Measurements from ENCODE around the gene SLC35B2. TPM values are rescaled to one million over a fixed set of nuclear protein-coding genes. Genes with fewer than 3 reads are reported as not detected.

SLC35B2 gene
- total RNA-seq, 1 donor from 2014 or later = 26.1 TPM

DNA sequence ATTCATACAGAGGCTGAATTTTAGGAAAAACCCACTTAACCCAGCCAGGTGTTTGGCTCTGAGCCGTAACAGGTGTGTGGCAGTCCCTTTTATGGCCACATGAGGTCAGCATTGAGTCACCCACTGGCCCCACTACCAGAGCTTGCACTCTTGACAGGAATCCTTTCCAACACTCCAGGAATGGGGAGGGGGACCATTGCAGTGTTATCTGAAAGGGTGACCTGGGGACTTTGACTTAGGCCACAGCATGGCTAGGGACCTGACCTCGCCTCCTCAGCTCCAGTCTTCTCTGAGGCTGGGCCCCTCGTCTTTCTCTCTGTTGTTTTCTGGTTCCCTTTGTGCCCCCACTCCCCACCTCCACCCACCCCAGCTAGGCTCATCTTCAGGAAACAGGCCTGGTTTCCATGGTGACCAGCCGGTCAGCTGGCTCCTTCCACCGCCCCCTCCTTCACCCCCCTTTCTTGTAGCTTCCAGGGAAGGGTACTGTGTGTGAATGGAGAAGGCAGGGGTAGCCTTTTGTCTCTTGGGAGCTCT is 10.8 kb upstream of the SLC35B2 start:
- Histone ChIP-seq H3K27me3 (ENCODE audit: control insufficient read depth in 3 of 3, insufficient read depth in 3 of 3, low read length in 3 of 3) (peaks cover 28 to 38% (median 35%) of the 10 kb centered on the region in 3 donors), H3K9me3 (ENCODE audit: control insufficient read depth in 3 of 3, low read length in 3 of 3) (no peaks in the 10 kb centered on the region), H3K4me3 (ENCODE audit: low read length in 3 of 3) (no peak overlapping the region), H3K9ac (ENCODE audit: low read depth in 1 of 3, low read length in 3 of 3) (no peak overlapping the region), H3K36me3 (ENCODE audit: control insufficient read depth in 3 of 3, insufficient read depth in 3 of 3, low read length in 3 of 3) (no peaks in the 10 kb centered on the region), H3K27ac (ENCODE audit: low read depth, low read length) (no peak overlapping the region), H3K4me1 (ENCODE audit: control insufficient read depth in 3 of 3, insufficient read depth in 3 of 3, low read length in 3 of 3) (peaks cover 20 to 21% (median 20%) of the 10 kb centered on the region in 3 donors)

DNA sequence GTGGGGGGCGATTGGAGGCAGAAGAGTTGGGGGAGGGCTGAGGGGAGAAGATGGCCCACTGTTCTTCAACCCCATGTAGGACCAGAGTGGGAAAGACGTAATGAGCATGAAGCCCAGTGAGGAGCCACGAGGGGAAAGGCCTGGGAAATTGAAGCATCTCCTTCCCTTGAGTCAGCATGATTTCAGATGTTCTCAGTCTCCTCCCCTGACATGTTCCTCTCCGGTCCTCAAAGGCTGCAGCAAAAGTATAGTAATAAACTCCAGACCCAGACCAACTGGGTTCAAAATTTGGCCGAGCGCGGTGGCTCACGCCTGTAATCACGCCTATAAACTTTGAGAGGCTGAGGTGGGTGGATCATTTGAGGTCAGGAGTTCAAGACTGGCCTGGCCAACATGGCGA is 9.9 kb upstream of the SLC35B2 start:
- H3K4me1 ChIP-seq (ENCODE audit: control insufficient read depth in 3 of 3, insufficient read depth in 3 of 3, low read length in 3 of 3) = peaks cover 27 to 30% (median 29%) of the 10 kb centered on the region in 3 donors
- H3K9me3 ChIP-seq (ENCODE audit: control insufficient read depth in 3 of 3, low read length in 3 of 3) = no peaks in the 10 kb centered on the region
- H3K4me3 ChIP-seq (ENCODE audit: low read length in 3 of 3) = no peak overlapping the region
- no peak overlapping the region for H3K9ac ChIP-seq (ENCODE audit: low read depth in 1 of 3, low read length in 3 of 3)
- no peak overlapping the region for H3K27ac ChIP-seq (ENCODE audit: low read depth, low read length)
- peaks cover 24 to 29% (median 27%) of the 10 kb centered on the region in 3 donors for H3K27me3 ChIP-seq (ENCODE audit: control insufficient read depth in 3 of 3, insufficient read depth in 3 of 3, low read length in 3 of 3)
- H3K36me3 ChIP-seq (ENCODE audit: control insufficient read depth in 3 of 3, insufficient read depth in 3 of 3, low read length in 3 of 3) = no peaks in the 10 kb centered on the region

DNA sequence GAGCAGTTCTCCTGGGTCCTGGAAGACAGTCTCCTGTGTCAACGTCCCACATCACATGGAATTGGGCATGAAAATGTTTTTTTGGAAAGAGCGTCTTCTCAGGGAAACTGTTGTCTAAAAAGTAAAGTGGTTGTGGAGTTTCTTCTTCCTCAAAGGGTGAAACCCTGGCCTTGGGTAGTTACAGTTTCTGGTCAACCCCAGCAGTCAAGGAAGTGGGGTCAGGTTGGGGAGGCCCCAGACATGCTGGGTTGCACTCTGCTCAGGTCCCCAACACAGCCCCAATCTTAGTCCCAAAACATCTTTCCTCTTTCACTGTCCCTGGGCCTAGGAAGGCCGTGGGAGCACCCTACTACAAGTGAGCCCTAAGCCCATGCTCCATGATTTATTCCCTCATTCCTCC is 9.0 kb upstream of the SLC35B2 start:
- Histone ChIP-seq H3K9me3 (ENCODE audit: control insufficient read depth in 3 of 3, low read length in 3 of 3) (no peaks in the 10 kb centered on the region), H3K27ac (ENCODE audit: low read depth, low read length) (no peak overlapping the region), H3K4me3 (ENCODE audit: low read length in 3 of 3) (no peak overlapping the region), H3K27me3 (ENCODE audit: control insufficient read depth in 3 of 3, insufficient read depth in 3 of 3, low read length in 3 of 3) (peaks cover 16 to 20% (median 17%) of the 10 kb centered on the region in 3 donors), H3K36me3 (ENCODE audit: control insufficient read depth in 3 of 3, insufficient read depth in 3 of 3, low read length in 3 of 3) (no peaks in the 10 kb centered on the region), H3K9ac (ENCODE audit: low read depth in 1 of 3, low read length in 3 of 3) (no peak overlapping the region), H3K4me1 (ENCODE audit: control insufficient read depth in 3 of 3, insufficient read depth in 3 of 3, low read length in 3 of 3) (peaks cover 27 to 32% (median 29%) of the 10 kb centered on the region in 3 donors)

- no peaks in the 10 kb centered on the region for H3K36me3 ChIP-seq (ENCODE audit: control insufficient read depth in 3 of 3, insufficient read depth in 3 of 3, low read length in 3 of 3)
- H3K4me1 ChIP-seq (ENCODE audit: control insufficient read depth in 3 of 3, insufficient read depth in 3 of 3, low read length in 3 of 3) = peaks cover 27 to 32% (median 29%) of the 10 kb centered on the region in 3 donors
- no peaks in the 10 kb centered on the region for H3K9me3 ChIP-seq (ENCODE audit: control insufficient read depth in 3 of 3, low read length in 3 of 3)
- H3K4me3 ChIP-seq (ENCODE audit: low read length in 3 of 3) = peak overlapping the region; percentile 37 to 54 (median 52)
- no peak overlapping the region for H3K27ac ChIP-seq (ENCODE audit: low read depth, low read length)
- no peak overlapping the region for H3K9ac ChIP-seq (ENCODE audit: low read depth in 1 of 3, low read length in 3 of 3)
- H3K27me3 ChIP-seq (ENCODE audit: control insufficient read depth in 3 of 3, insufficient read depth in 3 of 3, low read length in 3 of 3) = peaks cover 13 to 16% (median 14%) of the 10 kb centered on the region in 3 donors
Measured at GRCh38 chr6:44265722-44266233, 8.4 kb upstream of the SLC35B2 start.

DNA sequence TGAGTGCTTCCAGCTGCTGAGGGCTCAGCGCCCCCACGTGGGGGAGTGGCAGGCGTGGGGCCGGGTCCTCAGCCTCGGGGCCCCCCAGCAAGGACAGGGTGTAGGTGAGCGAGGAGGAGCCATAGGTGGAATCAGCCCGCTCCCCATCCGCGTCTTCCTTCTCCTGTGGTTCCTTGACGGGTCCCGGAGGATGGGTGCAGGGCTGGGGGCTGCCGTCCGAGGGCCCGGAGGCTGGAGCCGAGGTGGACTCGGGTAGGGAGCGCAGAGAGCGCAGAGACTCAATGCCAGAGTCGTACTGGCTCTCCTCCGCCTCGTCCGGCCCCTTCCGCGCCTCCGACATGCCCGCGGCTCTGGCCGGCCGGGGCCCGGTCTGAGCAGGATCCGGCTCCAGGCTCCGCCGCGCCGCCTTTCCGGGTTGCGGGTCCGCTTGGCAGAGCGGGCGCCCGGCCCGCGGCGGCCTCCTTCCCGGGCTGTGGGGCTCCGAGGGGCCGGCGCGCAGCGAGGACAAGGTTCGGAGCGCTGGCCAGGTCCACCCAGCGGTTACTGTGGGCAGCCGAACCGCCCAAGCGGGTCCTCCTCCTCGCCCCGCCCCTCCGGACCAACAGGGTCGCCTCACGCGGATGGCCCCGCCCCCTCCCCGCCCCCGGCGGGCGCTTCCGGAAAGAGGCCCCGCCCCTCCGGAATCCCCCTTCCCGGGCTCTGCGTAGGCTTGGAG is 7.8 kb upstream of the SLC35B2 start, which contains the start of gene NFKBIE:
TSS of gene NFKBIE (minus strand) at position 545 of the 715 bp plus-strand sequence. CDS start at position 340, 205 bp downstream.
- Histone ChIP-seq H3K27ac (ENCODE audit: low read depth, low read length) (peak within 1 kb of the TSS; percentile 55), H3K27me3 (ENCODE audit: control insufficient read depth in 3 of 3, insufficient read depth in 3 of 3, low read length in 3 of 3) (peaks cover 13 to 16% (median 14%) of the 10 kb centered on the region in 3 donors), H3K36me3 (ENCODE audit: control insufficient read depth in 3 of 3, insufficient read depth in 3 of 3, low read length in 3 of 3) (peaks cover 0 to 3% (median 3%) of the 10 kb centered on the region in 3 donors), H3K4me3 (ENCODE audit: low read length in 3 of 3) (peak within 1 kb of the TSS; percentile 73 to 87 (median 85)), H3K4me1 (ENCODE audit: control insufficient read depth in 3 of 3, insufficient read depth in 3 of 3, low read length in 3 of 3) (peaks cover 27 to 32% (median 29%) of the 10 kb centered on the region in 3 donors), H3K9ac (ENCODE audit: low read depth in 1 of 3, low read length in 3 of 3) (peak within 1 kb of the TSS; percentile 75 to 87 (median 81)), H3K9me3 (ENCODE audit: control insufficient read depth in 3 of 3, low read length in 3 of 3) (no peaks in the 10 kb centered on the region)

DNA sequence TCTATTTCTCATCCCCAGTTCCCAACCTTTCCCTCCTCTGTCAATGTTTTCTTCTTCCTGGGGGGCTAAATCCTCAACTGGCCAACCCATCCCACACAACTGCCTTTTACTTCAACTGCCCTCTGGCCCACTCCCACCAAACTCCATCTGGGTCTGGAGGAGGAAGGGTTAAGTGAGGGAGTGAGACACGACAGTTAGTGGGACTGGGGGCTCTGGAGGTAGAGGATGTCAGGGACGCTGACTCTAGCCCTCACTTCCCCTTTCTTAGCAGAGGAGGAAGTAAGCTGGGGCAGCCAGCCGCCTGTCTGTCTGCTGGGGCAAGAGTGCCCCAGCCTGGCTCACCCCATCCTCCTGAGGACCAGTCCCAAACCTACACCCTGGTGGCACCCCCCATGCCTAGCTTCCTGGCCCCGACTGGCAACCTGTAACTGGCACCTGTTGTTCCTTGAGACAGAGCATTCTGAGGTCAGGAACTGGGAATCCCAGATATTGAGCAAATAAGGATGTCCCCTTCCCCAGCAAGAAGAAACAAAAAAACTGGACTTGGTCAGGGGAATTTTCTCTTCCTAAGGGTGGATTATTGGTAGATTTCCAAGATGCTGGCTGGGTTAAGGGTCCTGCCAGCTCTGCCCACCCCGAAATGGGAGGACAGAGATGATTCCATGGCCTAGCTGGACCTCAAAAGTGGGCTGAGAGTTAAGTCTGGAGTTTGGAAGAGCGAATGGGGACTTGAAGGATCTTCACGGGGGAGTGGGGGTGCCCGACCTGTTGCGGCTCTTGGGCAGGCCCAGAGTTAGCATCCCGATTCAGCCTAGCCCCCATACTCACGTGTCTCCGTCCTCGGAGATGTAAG is 7.1 kb upstream of the SLC35B2 start:
- Histone ChIP-seq H3K27me3 (ENCODE audit: control insufficient read depth in 3 of 3, insufficient read depth in 3 of 3, low read length in 3 of 3) (peaks cover 7 to 10% (median 9%) of the 10 kb centered on the region in 3 donors), H3K9ac (ENCODE audit: low read depth in 1 of 3, low read length in 3 of 3) (peak overlapping the region; percentile 75 to 87 (median 81)), H3K27ac (ENCODE audit: low read depth, low read length) (peak overlapping the region; percentile 55), H3K4me3 (ENCODE audit: low read length in 3 of 3) (peak overlapping the region; percentile 73 to 87 (median 85)), H3K4me1 (ENCODE audit: control insufficient read depth in 3 of 3, insufficient read depth in 3 of 3, low read length in 3 of 3) (peaks cover 27 to 32% (median 29%) of the 10 kb centered on the region in 3 donors), H3K36me3 (ENCODE audit: control insufficient read depth in 3 of 3, insufficient read depth in 3 of 3, low read length in 3 of 3) (peaks cover 6% of the 10 kb centered on the region in 3 donors), H3K9me3 (ENCODE audit: control insufficient read depth in 3 of 3, low read length in 3 of 3) (no peaks in the 10 kb centered on the region)

DNA sequence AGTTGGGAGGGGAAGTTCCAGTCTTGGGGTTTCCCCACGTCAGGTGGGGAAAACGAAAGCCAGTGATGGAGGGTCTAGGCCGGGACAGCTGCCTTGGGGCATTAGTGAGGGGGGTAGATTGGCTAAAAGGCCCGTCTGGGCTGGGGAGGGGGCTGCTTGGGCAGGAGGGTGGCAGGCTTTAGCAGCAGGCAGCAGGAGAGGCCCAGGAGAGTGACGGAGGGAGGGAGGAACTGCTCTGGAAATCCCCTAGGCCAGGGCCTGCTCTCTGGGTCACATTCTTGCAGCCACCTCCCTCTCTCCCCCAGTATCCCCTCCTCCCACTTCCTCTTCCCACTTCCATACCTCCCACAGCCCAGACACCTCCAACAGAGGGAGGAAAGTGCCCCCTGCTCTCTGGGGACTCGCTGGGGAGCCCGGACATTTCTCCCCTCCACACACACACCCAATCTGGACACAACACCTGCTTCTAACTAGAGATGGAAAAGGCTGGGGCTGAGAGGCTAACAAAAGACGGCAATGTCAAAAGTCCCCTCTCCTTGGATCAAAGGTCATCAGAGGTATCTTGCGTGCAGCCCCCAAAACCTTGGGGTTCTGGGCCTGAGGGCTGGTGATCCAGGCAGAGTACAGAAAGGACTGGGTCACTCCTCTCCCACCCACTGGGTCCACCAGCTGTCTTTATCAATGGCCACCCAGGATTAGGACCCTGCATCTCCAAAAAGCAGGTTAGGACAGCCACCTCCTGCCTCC is 6.2 kb upstream of the SLC35B2 start:
- Histone ChIP-seq H3K27ac (ENCODE audit: low read depth, low read length) (no peak overlapping the region), H3K4me3 (ENCODE audit: low read length in 3 of 3) (peak overlapping the region; percentile 41 to 87 (median 73)), H3K9ac (ENCODE audit: low read depth in 1 of 3, low read length in 3 of 3) (peak overlapping the region; percentile 59 to 87 (median 81)), H3K36me3 (ENCODE audit: control insufficient read depth in 3 of 3, insufficient read depth in 3 of 3, low read length in 3 of 3) (peaks cover 6 to 8% (median 6%) of the 10 kb centered on the region in 3 donors), H3K27me3 (ENCODE audit: control insufficient read depth in 3 of 3, insufficient read depth in 3 of 3, low read length in 3 of 3) (peaks cover 2 to 6% (median 3%) of the 10 kb centered on the region in 3 donors), H3K9me3 (ENCODE audit: control insufficient read depth in 3 of 3, low read length in 3 of 3) (no peaks in the 10 kb centered on the region), H3K4me1 (ENCODE audit: control insufficient read depth in 3 of 3, insufficient read depth in 3 of 3, low read length in 3 of 3) (peaks cover 27 to 32% (median 29%) of the 10 kb centered on the region in 3 donors)

DNA sequence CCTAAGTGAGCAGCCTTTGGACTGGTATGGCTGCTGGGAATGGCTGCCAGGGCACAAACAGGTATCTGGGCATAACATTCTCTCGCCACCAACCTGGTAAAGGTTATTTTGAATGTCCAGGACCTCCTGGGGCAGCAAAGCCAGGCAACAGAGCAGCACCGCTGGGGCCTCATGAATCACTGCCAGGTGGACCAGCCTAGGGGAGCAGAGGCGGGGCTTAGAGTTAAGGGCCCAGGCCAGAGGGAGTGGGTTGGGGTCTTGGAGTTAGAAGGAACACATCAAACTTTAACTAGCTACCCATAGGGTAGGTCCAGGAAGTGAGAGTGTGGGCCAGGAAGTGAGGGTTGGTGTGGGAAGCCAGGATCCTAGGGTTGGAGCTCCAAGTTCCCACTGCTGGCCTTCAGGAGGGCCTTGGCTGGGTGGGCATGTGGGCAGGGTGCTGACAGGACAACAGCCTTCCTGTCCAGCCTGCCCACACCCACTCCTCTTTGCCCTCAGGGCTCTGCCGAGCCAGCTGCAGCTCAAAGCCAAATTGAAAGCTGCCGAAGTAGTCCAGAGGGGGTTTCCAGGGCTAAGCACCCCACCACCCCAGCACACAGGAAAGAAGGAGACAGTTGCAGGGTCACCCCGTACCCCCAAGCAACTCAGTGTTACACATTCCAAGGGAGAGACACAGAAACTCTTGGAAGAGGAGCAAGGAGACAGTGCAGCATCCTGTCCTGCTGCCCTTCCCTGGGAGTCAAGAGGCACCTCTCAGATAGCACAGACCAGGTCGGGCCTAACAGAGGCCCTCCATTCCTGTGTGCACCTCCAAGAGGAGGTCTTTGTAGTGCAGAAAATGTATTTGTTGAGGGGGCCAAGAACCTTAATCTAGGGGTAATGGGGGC is 5.4 kb upstream of the SLC35B2 start:
- no peaks in the 10 kb centered on the region for H3K27me3 ChIP-seq (ENCODE audit: control insufficient read depth in 3 of 3, insufficient read depth in 3 of 3, low read length in 3 of 3)
- H3K4me1 ChIP-seq (ENCODE audit: control insufficient read depth in 3 of 3, insufficient read depth in 3 of 3, low read length in 3 of 3) = peaks cover 32 to 36% (median 34%) of the 10 kb centered on the region in 3 donors
- peak overlapping the region; percentile 25 to 50 (median 40) for H3K9ac ChIP-seq (ENCODE audit: low read depth in 1 of 3, low read length in 3 of 3)
- H3K4me3 ChIP-seq (ENCODE audit: low read length in 3 of 3) = peak overlapping the region in 2 of 3 donors; percentile 35 to 54
- H3K27ac ChIP-seq (ENCODE audit: low read depth, low read length) = no peak overlapping the region
- peaks cover 6 to 8% (median 6%) of the 10 kb centered on the region in 3 donors for H3K36me3 ChIP-seq (ENCODE audit: control insufficient read depth in 3 of 3, insufficient read depth in 3 of 3, low read length in 3 of 3)
- H3K9me3 ChIP-seq (ENCODE audit: control insufficient read depth in 3 of 3, low read length in 3 of 3) = no peaks in the 10 kb centered on the region

Measured in skeletal muscle tissue (tissue), 4 donors.